A673 (cell line): ENCODE results near the gene DNMT3L. TPM values are rescaled to one million over a fixed set of nuclear protein-coding genes. Genes with fewer than 3 reads are reported as not detected.
"Not testable (repeated sequence)": the region's sequence is repeated elsewhere in the genome, so short reads cannot be mapped to it uniquely, and the experiment has no call there.

Experiments used
- BruUV-seq: library from RNA; stranded (reverse); fragments of 400-500 nt; replicated peaks from 2 replicates; lab custom pipeline; 2021; lab: Mats Ljungman, UMichigan
- CTCF ChIA-PET: fragments of 300-600 bp; sonication (Branson Sonifier 250); formaldehyde crosslinking; loops from one replicate; lab custom pipeline; 2022; ENCODE audit warnings: antibody characterized with exemption; lab: Charles Lee
- POLR2A ChIA-PET: fragments of 300-600 bp; sonication (Branson Sonifier 250); formaldehyde crosslinking; loops from one replicate; lab custom pipeline; 2022; ENCODE audit warnings: antibody characterized with exemption; ENCODE audit not compliant: low non-redundant PET; lab: Charles Lee
- DNase-seq: peaks from one replicate; pipeline ENCODE4 v3.0.0-alpha.2; 2015; ENCODE audit warnings: low spot score
- H3K27ac ChIP-seq: fragments of 200-600 bp; sonication (generic); 2 replicates; pipeline ENCODE4 v1.5.1; 2016; ENCODE audit warnings: mixed run types, low read depth, mild to moderate bottlenecking, mixed read lengths, antibody characterized with exemption, low read length; ENCODE audit not compliant: poor library complexity, severe bottlenecking
- H3K27me3 ChIP-seq: fragments of 200-600 bp; sonication (generic); replicated peaks from 2 replicates; pipeline ENCODE4 v1.6.1; 2017; ENCODE audit warnings: mixed run types, low read depth, mild to moderate bottlenecking, mixed read lengths, antibody characterized with exemption, low read length; ENCODE audit not compliant: insufficient read depth, poor library complexity
- H3K36me3 ChIP-seq: fragments of 200-600 bp; sonication (generic); 2 replicates; pipeline ENCODE4 v1.6.1; 2016; ENCODE audit warnings: mixed run types, mild to moderate bottlenecking, mixed read lengths, antibody characterized with exemption, low read length; ENCODE audit not compliant: insufficient read depth, poor library complexity, severe bottlenecking
- H3K4me1 ChIP-seq: fragments of 200-600 bp; sonication (generic); 2 replicates; pipeline ENCODE4 v1.6.1; 2017; ENCODE audit warnings: mixed run types, mild to moderate bottlenecking, mixed read lengths, antibody characterized with exemption, low read length; ENCODE audit not compliant: insufficient read depth, poor library complexity, severe bottlenecking
- H3K4me3 ChIP-seq: fragments of 200-600 bp; sonication (generic); 2 replicates; pipeline ENCODE4 v1.5.1; 2016; ENCODE audit warnings: low read depth, mixed run types, mild to moderate bottlenecking, mixed read lengths, low read length; ENCODE audit not compliant: poor library complexity, severe bottlenecking
- H3K9me3 ChIP-seq: fragments of 200-600 bp; sonication (generic); 2 replicates; pipeline ENCODE4 v1.6.1; 2016; ENCODE audit warnings: mixed run types, low read depth, mild to moderate bottlenecking, mixed read lengths, antibody characterized with exemption, low read length; ENCODE audit not compliant: poor library complexity, severe bottlenecking
- CTCF ChIP-seq: fragments of 300-800, 200-600 bp; sonication (generic); conservative IDR thresholded peaks from 2 replicates; pipeline ENCODE4 v1.5.1; 2017; ENCODE audit warnings: low read depth, mild to moderate bottlenecking, antibody characterized with exemption, low read length, moderate library complexity, mixed read lengths
- EZH2 ChIP-seq: fragments of 200-600 bp; sonication (generic); IDR thresholded peaks from 2 replicates; pipeline ENCODE4 v1.6.1; 2017; ENCODE audit warnings: borderline replicate concordance, low read depth, mild to moderate bottlenecking, mixed read lengths, antibody characterized with exemption, low read length; ENCODE audit not compliant: poor library complexity, severe bottlenecking
- intact Hi-C: fragments of 100-400 bp; cut with micrococcal nuclease; formaldehyde crosslinking; loops from one replicate; pipeline ENCODE4 v1.10.0; 2022; ENCODE audit not compliant: unreplicated experiment
- total RNA-seq: library from RNA; stranded (reverse); gene quantifications from 2 replicates; pipeline ENCODE4 v1.2.3, GENCODE V29; 2021

The DNMT3L gene
- total RNA-seq, 1 experiment from 2014 or later, result not detected

- Histone ChIP-seq H3K4me3 (no peak overlapping the region), H3K27me3 (peaks cover 17% of the 10 kb centered on the region), H3K27ac (no peak overlapping the region), H3K9me3 (no peaks in the 10 kb centered on the region), H3K36me3 (no peaks in the 10 kb centered on the region), H3K4me1 (no peaks in the 10 kb centered on the region)
- TF ChIP-seq EZH2 (no peak), CTCF (no peak)
- BruUV-seq, result no TSS peak
- POLR2A ChIA-PET, result no interaction called here
- DNase-seq, result no peak
- CTCF ChIA-PET, result no interaction called here
- intact Hi-C loops, result no loop called here
Observed at GRCh38 chr21:44283948-44284347, 22.3 kb upstream of the DNMT3L start.

GRCh38 chr21:44283211-44283785 lies 21.6 kb upstream of the DNMT3L start:
- H3K36me3 ChIP-seq, H3K4me1 ChIP-seq, POLR2A ChIA-PET, BruUV-seq, DNase-seq, intact Hi-C loops, H3K9me3 ChIP-seq, H3K4me3 ChIP-seq, CTCF ChIA-PET, H3K27ac ChIP-seq: not testable (repeated sequence)
- H3K27me3 ChIP-seq, result peaks cover 17% of the 10 kb centered on the region

GRCh38 chr21:44282370-44282769 lies 20.7 kb upstream of the DNMT3L start:
- Histone ChIP-seq H3K36me3 (no peaks in the 10 kb centered on the region), H3K27ac (no peak overlapping the region), H3K4me3 (no peak overlapping the region), H3K27me3 (peaks cover 17% of the 10 kb centered on the region), H3K4me1 (no peaks in the 10 kb centered on the region), H3K9me3 (no peaks in the 10 kb centered on the region)
- CTCF ChIA-PET, result no interaction called here
- TF ChIP-seq EZH2 (no peak), CTCF (no peak)
- POLR2A ChIA-PET, result no interaction called here
- no peak for DNase-seq
- no TSS peak for BruUV-seq
- intact Hi-C loops, result no loop called here

- CTCF ChIA-PET, result no interaction called here
- Histone ChIP-seq H3K4me3 (no peak overlapping the region), H3K36me3 (no peaks in the 10 kb centered on the region), H3K27ac (no peak overlapping the region), H3K9me3 (no peaks in the 10 kb centered on the region), H3K27me3 (peaks cover 16% of the 10 kb centered on the region), H3K4me1 (no peaks in the 10 kb centered on the region)
- TF ChIP-seq EZH2 (no peak), CTCF (no peak)
- POLR2A ChIA-PET, result no interaction called here
- intact Hi-C loops, result no loop called here
- DNase-seq, result no peak
- BruUV-seq, result no TSS peak
Observed at GRCh38 chr21:44281801-44282200, 20.1 kb upstream of the DNMT3L start.
